Measurements from ENCODE around the gene SELENOP. TPM values are rescaled to one million over a fixed set of nuclear protein-coding genes. Genes with fewer than 3 reads are reported as not detected.

Gene SELENOP
- total RNA-seq, 1 experiment from 2014 or later = 0.18 TPM

DNA sequence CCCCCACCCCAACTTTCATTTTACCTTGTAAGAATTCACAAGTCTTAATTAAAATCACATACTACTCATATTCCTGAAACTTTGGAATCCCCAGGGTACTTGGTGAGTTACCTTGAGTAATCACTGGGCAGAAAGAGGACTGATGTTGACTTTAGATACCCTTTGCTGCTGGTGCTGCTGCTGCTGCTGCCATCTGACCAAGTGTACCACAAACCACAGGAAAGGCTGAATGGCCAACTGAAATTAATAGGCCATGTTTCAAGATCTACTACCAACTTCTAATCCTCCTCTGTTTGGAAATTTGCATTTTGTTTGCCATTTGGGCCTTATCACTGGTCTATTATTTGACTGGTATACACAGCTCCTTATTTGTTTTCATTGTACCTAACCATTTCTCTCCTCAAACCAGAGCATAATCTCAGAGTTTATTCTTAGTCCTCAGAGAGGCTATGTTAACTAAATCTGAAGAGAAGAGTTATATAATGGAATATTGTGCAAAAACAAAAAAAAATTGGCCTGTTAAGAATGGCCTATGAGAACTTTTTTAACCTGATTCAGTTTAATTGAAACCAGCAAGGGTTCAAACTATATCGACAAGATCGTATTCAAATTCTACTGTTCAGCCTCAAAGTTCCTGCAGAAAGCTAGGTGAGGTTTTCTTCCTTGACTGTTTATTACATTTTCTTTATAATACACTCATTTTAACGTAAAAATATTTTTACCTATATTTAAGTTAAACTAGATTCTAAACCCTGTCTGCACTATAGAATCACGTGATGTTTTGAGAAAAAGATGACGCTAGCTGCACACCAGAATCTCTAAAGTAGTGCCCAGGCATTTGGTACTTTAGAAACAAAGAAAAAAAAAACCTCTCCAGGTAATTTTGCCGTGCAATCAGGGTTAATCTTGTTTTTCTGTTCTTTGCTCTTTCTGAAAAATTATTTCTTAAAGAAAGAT is 13.1 kb downstream of the SELENOP start:
- no peak for DNase-seq (ENCODE audit: low spot score)

DNA sequence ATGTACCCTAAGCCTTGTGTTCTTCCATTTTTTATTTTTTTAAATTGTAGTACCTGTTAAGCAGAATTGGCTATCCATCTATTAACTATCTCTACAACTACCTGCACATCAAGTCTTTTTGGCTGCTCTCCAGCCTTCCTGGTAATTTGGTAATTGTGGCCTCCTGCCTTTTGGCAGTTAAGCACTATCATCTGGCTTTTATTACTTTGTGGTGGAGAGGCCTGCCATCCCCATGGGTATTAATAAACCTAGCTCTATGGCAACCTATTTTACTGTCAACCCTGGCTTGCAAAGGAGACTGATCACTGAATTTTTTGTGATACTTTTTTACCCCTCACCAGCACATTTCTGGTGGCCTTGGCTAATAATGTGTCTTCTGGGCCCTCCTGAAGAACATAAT is 20.5 kb downstream of the SELENOP start:
- DNase-seq (ENCODE audit: low spot score) = no peak

DNA sequence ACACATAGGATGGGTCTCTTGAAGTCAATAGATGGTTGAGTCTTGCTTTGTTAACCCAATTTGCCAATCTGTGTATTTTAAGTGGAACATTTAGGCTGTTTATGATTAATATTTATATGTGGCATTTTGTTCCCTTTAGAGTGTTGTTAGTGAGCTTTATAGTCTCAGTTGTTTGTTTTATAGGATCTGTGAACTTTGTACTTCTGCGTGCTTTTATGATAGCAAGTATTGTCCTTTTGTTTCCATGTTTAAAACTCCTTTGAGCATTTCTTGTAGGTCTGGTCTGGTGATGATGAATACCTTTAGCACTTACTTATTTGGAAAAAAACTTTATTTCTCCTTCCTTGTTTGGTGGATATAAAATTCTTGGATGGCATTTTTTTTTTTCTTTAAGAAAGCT is 23.8 kb downstream of the SELENOP start:
- DNase-seq (ENCODE audit: low spot score) = no peak

DNA sequence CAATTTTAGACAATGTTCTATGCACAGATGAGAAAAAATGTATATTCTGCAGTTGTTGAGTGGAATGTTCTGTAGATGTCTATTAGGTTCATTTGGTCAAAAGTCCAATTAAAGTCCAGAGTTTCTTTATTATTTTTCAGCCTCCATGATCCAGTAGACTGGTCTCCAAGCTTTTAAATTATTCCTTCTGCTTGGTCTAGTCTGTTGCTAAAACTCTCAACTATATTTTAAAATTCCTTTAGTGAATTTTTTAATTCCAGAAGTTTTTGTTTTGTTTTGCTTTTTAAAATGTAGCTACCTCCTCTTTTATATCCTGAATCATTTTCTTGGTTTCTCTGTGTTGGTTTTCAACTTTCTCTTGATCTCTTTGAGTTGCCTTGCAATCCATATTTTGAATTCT is 24.6 kb downstream of the SELENOP start:
- no peak for DNase-seq (ENCODE audit: low spot score)

DNA sequence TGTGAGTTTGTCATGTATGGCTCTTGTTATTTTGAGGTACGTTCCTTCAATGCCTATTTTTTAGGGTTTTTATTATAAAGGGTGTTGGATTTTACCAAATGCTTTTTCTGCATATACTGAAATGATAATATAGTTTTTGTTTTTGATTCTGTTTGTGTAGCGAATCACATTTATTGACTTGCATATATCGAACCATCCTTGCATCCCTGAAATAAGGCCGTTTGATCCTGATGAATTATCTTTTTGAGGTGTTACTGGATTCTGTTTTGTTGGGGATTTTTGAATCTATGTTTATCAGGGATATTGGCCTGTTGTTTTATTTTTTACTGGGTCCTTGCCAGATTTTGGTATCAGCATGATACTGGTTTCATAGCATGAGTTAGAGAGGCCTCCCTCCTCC is 25.9 kb downstream of the SELENOP start:
- DNase-seq (ENCODE audit: low spot score) = no peak

DNA sequence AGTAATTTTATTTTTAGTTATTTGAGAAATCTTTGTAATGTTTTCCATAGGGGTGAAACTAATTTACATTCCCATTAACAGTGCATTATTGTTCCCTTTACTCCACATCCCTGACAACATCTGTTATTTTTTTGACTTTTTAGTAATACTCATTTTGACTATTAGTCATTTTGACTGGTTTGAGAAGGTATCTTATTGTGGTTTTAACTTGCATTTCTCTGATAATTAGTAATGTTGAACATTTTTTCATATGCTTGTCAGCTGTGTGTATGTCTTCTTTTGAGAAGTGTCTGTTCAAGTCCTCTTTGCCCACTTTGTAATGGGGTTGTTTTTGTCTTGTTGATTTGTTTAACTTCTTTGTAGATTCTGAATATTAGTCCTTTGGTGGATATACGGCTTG is 27.6 kb downstream of the SELENOP start:
- DNase-seq (ENCODE audit: low spot score) = no peak

DNA sequence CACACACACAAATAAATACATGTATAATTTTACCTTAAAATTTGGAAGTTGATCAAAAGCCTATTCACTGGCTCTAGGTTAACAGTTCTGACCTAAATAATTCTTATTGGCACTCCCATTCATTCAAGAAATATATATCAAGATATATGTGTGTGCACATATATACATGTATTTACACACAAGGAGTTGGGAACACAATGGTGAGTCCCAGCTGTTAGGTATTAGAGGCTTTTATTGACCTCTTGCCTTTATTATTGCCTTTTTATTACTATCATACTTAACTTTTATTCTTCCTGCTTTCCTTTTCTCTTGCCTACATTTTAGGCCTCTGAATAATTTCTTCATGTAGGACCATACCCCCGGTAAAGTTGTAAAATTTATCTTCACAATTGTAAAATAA is 30.1 kb downstream of the SELENOP start:
- no peak for DNase-seq (ENCODE audit: low spot score)

DNA sequence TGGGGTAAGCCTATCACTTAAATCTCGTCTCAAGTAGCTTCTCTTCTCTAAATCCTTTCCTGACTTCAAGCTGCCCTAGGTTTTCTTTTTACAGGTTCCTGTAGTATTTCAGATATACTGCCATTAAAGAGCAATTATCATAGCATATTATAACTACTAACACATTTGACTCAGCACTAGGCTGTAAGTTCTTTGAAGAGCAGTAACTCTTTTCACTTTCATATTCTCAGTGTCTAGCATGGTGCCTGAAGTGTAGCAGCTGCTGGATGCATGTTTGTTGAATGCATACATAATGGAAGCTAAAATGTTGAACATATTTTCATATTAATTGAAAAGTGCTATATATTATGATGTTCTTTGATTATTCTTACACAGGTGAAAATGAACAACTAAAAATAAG is 32.6 kb downstream of the SELENOP start:
- no peak for DNase-seq (ENCODE audit: low spot score)

DNA sequence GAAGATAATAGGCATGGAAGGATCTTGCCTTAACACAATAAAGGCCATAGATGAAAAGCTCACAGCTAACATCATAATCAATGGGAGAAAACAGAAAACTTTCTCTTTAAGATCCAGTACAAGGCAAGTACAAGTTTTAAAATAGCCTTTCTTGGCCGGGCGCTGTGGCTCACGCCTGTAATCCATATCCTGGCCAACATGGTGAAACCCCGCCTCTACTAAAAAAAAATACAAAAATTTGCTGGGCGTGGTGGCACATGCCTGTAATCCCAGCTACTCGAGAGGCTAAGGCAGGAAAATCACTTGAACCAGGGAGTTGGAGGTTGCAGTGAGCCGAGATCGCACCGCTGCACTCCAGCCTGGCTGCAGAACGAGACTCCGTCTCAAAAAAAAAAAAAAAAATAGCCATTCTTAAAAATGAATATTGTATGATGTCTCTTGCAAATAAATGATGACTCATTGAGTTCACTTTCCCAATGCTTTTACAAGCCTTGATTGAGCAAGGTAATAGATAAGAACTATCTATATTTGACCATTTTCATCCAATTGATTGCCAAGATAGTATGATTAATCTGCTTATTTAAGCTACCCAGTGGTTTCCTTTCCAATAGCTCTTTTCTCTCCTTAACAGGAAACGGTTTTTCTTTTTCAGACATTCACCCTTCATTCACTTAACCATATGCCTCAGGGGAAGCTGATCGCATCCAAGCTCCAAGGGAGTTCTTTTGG is 39.3 kb downstream of the SELENOP start:
- DNase-seq (ENCODE audit: low spot score) = no peak

DNA sequence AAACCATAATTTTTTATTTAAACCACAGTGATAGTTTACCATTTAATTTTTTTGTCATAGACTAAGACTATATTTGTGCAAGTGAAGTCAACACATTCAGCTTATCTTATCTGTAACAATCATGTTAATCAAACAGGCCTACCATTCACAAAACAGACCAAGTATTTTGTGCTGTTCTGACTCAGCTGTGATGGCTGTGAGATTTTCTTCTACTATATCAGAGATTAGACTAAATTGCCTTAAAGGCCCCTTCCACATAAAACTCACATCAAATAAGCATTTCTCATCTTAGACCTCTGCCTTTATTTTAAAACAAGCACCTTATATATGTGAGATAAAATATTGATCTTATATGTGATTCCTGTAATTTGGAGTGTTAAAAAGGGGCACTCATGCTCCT is 41.7 kb downstream of the SELENOP start:
- DNase-seq (ENCODE audit: low spot score) = no peak

DNA sequence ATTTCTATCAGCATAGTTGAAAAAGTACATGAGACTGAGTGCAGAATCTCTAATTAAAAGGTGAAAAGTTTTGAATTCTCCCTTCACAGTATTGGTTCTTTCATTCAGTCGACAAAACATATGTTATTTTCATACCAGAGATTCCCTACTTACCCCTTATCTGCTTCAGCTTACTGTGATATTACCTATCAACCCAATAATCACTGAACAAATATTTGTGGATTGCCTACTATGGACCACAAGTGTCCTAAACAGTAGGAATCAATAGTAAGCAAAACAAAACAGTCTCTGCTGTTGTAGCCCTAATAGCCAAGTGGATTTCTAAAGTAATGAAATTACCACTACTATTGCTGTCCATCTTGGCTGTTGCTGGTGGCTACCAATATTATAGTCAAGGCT is 43.6 kb downstream of the SELENOP start:
- no peak for DNase-seq (ENCODE audit: low spot score)

DNA sequence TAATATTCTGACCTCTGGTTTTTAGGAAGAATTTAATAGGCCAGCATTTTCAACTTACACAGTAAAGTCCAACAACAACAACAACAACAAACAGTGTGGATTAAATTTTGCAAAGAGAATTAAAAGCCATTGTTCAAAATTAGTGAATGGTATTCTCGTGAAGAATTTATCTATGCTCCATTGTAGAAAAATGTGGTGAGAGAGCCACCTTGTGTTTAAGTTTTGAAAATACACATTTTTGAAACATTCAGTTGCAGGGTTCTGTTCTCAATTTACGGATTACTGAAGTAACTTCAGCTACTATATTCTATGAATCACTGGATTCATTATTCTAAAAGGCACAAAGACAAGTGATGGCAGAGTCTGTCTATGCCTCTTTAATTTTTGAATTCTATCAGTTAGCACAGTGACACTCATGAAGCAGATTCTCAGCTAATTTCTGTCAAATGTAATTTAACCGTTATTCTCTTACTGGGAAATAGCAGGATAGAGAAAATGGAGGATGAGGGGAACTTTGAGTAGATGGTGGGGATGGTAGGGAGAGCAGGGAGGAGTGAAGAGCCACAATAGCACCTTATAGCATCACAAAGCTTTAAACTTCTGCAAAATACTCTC is 44.1 kb downstream of the SELENOP start:
- DNase-seq (ENCODE audit: low spot score) = peak; percentile 65

DNA sequence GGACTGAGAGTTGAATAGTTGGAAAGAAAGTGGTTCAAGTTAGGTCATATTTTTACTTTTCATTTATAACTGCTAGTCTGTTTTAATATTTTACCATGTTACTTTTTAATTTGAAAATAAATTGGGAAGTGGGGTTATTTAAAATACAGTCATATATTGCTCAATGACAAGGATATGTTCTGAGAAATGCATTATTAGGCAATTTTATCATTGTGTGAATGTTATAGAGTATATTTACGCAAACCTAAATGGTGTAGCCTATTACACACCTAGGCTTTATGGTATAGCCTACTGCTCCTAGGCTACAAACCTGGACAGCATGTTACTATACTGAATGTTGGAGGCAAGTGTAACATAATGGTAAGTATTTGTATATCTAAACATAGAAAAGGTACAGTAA is 49.9 kb downstream of the SELENOP start:
- DNase-seq (ENCODE audit: low spot score) = no peak

DNA sequence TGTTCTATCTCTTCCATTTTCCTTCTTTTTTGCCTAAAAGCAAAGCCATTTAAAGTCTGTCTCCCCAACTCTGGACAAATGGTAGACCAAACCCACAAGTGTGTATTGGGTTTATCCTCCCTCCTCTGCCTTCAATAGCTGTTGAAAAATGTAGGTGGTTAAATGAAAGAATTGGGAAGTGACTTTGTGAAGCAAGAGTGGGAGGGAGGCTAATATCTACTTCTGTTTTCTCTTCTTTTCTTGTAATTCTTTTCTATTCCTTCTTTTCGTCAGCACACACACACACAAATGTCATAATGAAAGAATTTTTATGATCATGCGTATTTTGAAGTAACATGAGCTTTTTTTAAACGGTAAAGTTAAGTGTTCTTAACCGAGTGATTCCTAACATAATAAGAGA is 51.3 kb downstream of the SELENOP start:
- DNase-seq (ENCODE audit: low spot score) = no peak

DNA sequence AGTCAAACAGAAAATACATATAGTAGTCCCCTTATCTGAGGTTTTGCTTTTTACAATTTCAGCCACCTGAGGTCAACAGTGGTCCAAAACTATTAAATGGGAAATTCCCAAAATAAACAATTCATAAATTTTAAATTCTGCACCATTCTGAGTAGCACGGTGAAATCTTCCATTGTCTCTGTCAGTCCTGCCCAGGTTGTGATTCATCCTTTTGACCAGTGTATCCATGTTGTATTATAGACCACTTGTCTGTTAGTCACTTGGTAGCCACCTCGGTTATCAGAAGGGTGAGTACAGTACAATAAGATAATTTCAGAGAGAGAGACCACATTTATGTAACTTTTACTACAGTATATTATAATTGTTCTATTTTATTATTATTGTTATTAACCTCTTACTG is 52.2 kb downstream of the SELENOP start:
- no peak for DNase-seq (ENCODE audit: low spot score)

DNA sequence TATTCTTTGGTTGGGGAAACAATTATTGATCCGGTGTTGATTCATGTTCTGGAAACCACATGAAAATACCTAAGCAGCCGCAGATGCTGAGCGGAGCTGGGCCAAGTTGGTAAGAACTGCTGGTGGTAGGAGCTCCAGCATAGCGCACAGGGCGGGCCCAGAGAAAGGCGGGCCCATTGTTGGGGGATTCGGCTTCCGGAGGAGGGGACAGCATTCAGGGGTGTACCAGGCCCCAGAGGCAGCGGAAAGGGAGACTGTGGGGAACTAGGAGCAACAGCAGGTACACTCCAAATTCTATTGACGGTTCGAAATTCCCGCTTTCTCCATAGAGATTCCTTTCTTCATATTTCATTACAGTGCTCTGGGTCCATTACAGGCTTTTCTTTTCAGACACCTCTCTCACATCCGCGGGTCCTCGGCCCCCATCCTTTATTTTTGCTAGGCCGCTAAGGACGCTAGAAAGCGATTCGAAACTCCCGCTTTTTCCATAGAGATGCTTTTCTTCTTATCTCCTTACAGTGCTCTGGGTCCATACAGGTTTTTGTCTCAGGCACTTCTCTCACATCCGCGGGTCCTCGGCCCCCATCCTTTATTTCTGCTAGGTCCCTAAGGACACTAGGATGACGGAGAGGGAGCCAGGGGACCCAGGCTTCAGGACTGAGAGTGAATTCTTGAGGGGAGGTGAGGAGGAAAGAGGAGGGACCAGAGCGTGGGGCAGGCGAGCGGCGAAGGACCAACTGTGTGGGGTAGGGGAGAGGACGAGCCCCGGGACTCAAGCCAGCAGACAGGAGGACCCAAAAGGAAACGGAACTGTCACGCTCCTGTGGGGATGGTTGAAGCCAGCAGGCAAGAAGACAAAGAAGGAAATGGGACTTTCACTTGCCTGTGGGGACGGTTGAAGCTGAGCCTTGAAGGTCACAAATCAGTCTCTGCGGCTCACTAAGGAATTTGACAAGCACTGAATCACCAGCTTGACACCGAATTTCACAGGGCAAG is 54.8 kb downstream of the SELENOP start, which contains the start of gene CCDC152:
TSS of gene CCDC152 (plus strand) at position 213 of the 996 bp plus-strand sequence. CDS start 2,304 bp downstream, outside the sequence.
- DNase-seq (ENCODE audit: low spot score) = no peak

DNA sequence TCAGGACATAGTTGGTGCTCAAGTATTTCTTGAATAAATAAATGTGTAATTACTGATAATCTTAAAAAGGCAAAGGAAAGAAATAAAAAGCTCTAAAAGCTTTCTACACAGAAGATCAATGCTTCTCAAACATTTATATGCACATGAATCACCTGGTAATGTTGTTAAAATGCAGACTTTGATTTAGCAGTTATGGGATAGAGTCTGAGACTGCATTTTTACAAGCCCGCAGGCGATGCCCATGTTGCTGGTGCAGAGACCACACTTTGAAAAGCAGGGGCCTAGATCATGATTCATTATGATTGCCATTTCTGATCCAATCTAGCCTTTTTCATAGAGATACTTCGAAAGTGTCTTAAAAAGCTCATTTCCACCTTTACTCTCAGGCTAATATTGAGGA is 58.6 kb downstream of the SELENOP start:
- no peak for DNase-seq (ENCODE audit: low spot score)

DNA sequence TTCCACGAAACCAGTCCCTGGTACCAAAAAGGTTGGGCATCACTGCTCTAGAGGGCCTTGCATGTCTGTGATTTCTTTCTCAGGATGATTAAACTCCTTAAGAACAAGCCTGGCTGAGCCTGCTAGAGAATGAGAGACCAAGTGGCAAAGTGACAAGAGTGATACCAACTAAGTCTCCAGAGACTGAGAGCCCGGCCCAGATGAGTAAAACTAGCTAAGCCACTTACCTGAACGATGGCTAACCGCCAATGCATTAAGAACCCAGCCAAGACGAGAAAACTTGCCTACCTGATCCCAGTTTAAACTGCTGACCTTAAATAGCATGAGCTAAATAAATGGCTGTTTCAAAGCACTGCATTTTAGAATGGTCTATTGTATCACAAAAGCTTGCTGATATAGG is 60.6 kb downstream of the SELENOP start:
- no peak for DNase-seq (ENCODE audit: low spot score)

DNA sequence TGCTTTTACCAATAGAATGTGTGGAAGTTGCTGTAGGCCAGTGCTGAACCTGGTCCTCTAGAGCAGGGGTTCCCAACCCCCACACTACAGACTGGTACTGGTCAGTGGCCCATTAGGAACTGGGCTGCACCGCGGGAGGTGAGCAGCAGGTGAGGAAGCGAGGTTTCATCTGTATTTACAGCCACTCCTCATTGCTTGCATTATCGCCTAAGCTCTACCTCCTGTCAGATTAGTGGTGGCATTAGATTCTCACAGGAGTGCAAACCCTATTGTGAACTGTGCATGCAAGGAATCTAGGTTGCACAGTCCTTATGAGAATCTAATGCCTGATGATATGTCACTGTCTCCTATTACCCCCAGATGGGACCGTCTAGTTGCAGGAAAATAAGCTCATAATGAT is 61.2 kb downstream of the SELENOP start:
- DNase-seq (ENCODE audit: low spot score) = no peak

Measured in HT-29 (cell line).